ENCODE data around the gene MARCHF3.

Gene MARCHF3

DNA sequence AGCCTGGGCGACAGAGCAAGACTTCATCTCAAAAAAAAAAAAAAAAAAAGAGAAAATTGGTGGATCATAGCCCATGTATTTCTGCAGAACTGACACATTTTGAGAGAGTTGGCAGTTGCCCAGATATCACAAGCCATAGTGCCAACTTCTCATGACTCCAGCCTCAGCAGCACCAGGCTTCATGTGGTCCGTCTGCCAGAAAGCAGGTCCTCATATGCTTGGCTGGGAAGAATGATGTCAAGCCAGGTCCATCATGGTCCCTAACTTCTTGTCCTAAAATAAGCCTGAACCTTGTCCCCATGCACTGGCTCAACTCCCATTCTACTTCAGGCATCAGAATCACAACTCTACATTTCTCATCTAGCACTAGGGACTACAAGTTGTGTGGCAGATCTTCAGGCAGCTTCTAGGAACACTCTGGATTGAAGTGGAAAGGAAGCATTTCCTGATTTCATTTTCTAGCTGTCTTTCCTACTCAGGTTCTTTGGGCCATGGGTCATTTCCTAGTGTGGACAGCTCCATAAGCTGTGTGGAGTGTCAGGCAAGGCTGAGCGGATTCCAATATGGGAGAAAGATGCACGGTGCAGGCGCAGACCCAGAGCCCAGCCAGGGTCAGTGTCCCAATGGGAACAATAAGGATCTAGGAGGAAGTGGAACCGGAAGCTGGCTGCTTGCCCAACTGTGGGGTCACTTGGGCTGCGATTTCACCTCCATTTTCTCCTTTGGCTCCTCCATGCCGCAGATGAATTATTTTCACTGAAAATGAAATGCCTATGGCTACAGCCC is 163.3 kb downstream of the MARCHF3 start:
- no peaks in the 10 kb centered on the region for H4K20me1 ChIP-seq (ENCODE audit: insufficient read depth, low read length)
- H3K4me1 ChIP-seq (ENCODE audit: insufficient read depth, low read length, severe bottlenecking): no peaks in the 10 kb centered on the region
- no peak overlapping the region for H3K27ac ChIP-seq (ENCODE audit: low read depth, low read length, poor library complexity, severe bottlenecking)
- no peak overlapping the region for H2AFZ ChIP-seq (ENCODE audit: low read length)
- no peaks in the 10 kb centered on the region for H3K27me3 ChIP-seq (ENCODE audit: insufficient read depth, low read length)
- H3K9ac ChIP-seq (ENCODE audit: low read length): no peak overlapping the region
- no peaks in the 10 kb centered on the region for H3K36me3 ChIP-seq (ENCODE audit: insufficient read depth, low read length)
- H3K4me3 ChIP-seq (ENCODE audit: low read depth, low read length, poor library complexity, severe bottlenecking): no peak overlapping the region
- no peaks in the 10 kb centered on the region for H3F3A ChIP-seq (ENCODE audit: insufficient read depth, low read length)
- H3K9me2 ChIP-seq (ENCODE audit: low read depth, low read length): no peaks in the 10 kb centered on the region
- no peak overlapping the region for H3K4me2 ChIP-seq (ENCODE audit: low read length)
- H3K79me2 ChIP-seq (ENCODE audit: insufficient read depth, low read length): no peaks in the 10 kb centered on the region
- no peaks in the 10 kb centered on the region for H3K9me3 ChIP-seq (ENCODE audit: low read length)
- no peak for TF ChIP-seq EZH2 (IDR thresholded peaks at IDR 0.05; ENCODE audit: borderline replicate concordance, low read length)
- no peak for TF ChIP-seq CTCF (IDR thresholded peaks at IDR 0.05; ENCODE audit: low read length)

DNA sequence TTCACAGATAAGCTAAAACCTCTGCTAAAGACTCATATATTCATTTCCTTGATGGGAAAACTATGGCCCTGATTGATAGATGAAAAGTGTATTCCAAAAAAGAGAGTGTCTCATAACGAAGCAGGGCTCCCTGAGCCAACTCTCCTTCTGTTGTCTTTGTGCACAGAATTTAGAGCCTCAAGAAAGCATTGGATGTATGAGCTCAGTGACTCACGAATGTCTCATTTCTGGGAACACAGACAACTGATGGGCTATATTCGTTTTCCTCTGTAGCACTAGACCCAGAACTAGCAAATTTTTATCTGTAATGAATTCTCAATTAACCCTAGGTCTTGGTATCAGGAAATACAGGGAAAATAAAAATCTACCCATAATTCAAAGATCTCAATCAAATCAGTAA is 165.1 kb downstream of the MARCHF3 start:
- Histone ChIP-seq H3K4me1 (ENCODE audit: insufficient read depth, low read length, severe bottlenecking) (no peaks in the 10 kb centered on the region), H2AFZ (ENCODE audit: low read length) (no peak overlapping the region), H4K20me1 (ENCODE audit: insufficient read depth, low read length) (no peaks in the 10 kb centered on the region), H3K79me2 (ENCODE audit: insufficient read depth, low read length) (no peaks in the 10 kb centered on the region), H3K36me3 (ENCODE audit: insufficient read depth, low read length) (no peaks in the 10 kb centered on the region), H3K9ac (ENCODE audit: low read length) (no peak overlapping the region), H3K27me3 (ENCODE audit: insufficient read depth, low read length) (no peaks in the 10 kb centered on the region), H3K9me3 (ENCODE audit: low read length) (no peaks in the 10 kb centered on the region), H3K9me2 (ENCODE audit: low read depth, low read length) (no peaks in the 10 kb centered on the region), H3K4me3 (ENCODE audit: low read depth, low read length, poor library complexity, severe bottlenecking) (no peak overlapping the region), H3F3A (ENCODE audit: insufficient read depth, low read length) (no peaks in the 10 kb centered on the region), H3K4me2 (ENCODE audit: low read length) (no peak overlapping the region), H3K27ac (ENCODE audit: low read depth, low read length, poor library complexity, severe bottlenecking) (no peak overlapping the region)
- TF ChIP-seq EZH2 (IDR thresholded peaks at IDR 0.05; ENCODE audit: borderline replicate concordance, low read length) (no peak), CTCF (IDR thresholded peaks at IDR 0.05; ENCODE audit: low read length) (no peak)

DNA sequence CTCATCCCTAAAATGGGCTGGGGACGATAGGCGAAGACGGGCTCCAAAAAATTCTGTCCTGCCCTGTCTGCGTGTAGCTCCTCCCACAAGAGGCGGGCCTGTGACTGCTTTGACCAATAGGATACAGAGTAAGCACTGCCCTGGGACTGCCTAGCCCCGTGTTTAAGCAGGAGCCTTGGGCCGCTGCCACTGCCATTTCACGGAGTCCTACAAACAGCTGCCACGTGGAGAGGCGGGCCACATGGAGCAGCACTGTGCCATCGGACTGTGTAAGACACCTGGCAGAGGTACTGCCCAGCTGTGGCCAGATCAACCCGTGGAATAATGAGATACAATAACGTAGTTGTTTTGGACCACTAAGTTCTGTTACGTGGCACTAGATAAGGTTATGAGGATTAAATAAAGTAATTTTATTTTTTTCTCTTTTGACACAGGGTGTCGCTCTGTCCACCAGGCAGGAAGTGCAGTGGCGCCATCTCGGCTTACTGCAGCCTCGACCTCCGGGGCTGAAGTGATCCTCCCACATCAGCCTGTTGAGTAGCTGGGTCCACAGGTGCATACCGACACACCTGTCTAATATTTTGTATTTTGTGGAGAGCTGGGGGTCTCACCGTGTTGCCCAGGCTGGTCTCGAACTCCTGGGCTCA is 166.2 kb downstream of the MARCHF3 start:
- Histone ChIP-seq H3K9ac (ENCODE audit: low read length) (no peak overlapping the region), H3K27ac (ENCODE audit: low read depth, low read length, poor library complexity, severe bottlenecking) (no peak overlapping the region), H3K27me3 (ENCODE audit: insufficient read depth, low read length) (no peaks in the 10 kb centered on the region), H4K20me1 (ENCODE audit: insufficient read depth, low read length) (no peaks in the 10 kb centered on the region), H3K36me3 (ENCODE audit: insufficient read depth, low read length) (no peaks in the 10 kb centered on the region), H3K4me1 (ENCODE audit: insufficient read depth, low read length, severe bottlenecking) (no peaks in the 10 kb centered on the region), H3K79me2 (ENCODE audit: insufficient read depth, low read length) (no peaks in the 10 kb centered on the region), H3K4me2 (ENCODE audit: low read length) (no peak overlapping the region), H3K4me3 (ENCODE audit: low read depth, low read length, poor library complexity, severe bottlenecking) (no peak overlapping the region), H3F3A (ENCODE audit: insufficient read depth, low read length) (no peaks in the 10 kb centered on the region), H2AFZ (ENCODE audit: low read length) (no peak overlapping the region), H3K9me3 (ENCODE audit: low read length) (no peaks in the 10 kb centered on the region), H3K9me2 (ENCODE audit: low read depth, low read length) (no peaks in the 10 kb centered on the region)
- no peak for TF ChIP-seq EZH2 (IDR thresholded peaks at IDR 0.05; ENCODE audit: borderline replicate concordance, low read length)
- TF ChIP-seq CTCF (IDR thresholded peaks at IDR 0.05; ENCODE audit: low read length): no peak

Data from OCI-LY1 (cell line).